HepG2 (cell line): ENCODE data around the gene PPY. TPM values are rescaled to one million over a fixed set of nuclear protein-coding genes. Genes with fewer than 3 reads are reported as not detected.

Experiments used
- ATRX ChIP-seq: sonication (generic); formaldehyde crosslinking; IDR thresholded peaks from 2 replicates; pipeline ENCODE4 v1.4.0; 2020; ENCODE audit warnings: missing genetic modification reagents, borderline replicate concordance
- CBX1 ChIP-seq: IDR thresholded peaks from one replicate; pipeline ENCODE4 v1.6.1; 2016; ENCODE audit warnings: antibody characterized with exemption, low read depth
- FLYWCH1 ChIP-seq: sonication (generic); formaldehyde crosslinking; IDR thresholded peaks from 2 replicates; pipeline ENCODE4 v1.8.1; 2023; ENCODE audit warnings: mild to moderate bottlenecking, missing genetic modification reagents
- FOXK2 ChIP-seq: fragments of 450-650 bp; IDR thresholded peaks from 2 replicates; pipeline ENCODE4 v1.6.1; 2016
- HES4 ChIP-seq: sonication (generic); formaldehyde crosslinking; IDR thresholded peaks from 2 replicates; pipeline ENCODE4 v1.9.0; 2021; ENCODE audit warnings: mild to moderate bottlenecking, missing genetic modification reagents, borderline replicate concordance
- HNRNPH1 ChIP-seq: fragments of 200-400 bp; formaldehyde crosslinking; optimal IDR thresholded peaks from 2 replicates; pipeline ENCODE3; 2017; ENCODE audit warnings: mild to moderate bottlenecking, low read depth, low read length
- JUND ChIP-seq: sonication (generic); formaldehyde crosslinking; IDR thresholded peaks from 2 replicates; pipeline ENCODE4 v1.8.0; 2022; ENCODE audit warnings: mild to moderate bottlenecking, missing genetic modification reagents
- MATR3 ChIP-seq: sonication (generic); formaldehyde crosslinking; IDR thresholded peaks from 2 replicates; pipeline ENCODE4 v1.4.0; 2020; ENCODE audit warnings: missing genetic modification reagents
- MEIS2 ChIP-seq: sonication (generic); formaldehyde crosslinking; IDR thresholded peaks from 2 replicates; pipeline ENCODE4 v1.9.0; 2021; ENCODE audit warnings: mild to moderate bottlenecking, missing genetic modification reagents
- NFIC ChIP-seq: IDR thresholded peaks from 2 replicates; pipeline ENCODE4 v1.6.1; 2012; ENCODE audit warnings: mild to moderate bottlenecking, low read length, inconsistent platforms
- ONECUT2 ChIP-seq: sonication (generic); formaldehyde crosslinking; IDR thresholded peaks from 2 replicates; pipeline ENCODE4 v1.4.0; 2020; ENCODE audit warnings: missing genetic modification reagents
- ZC3H13 ChIP-seq: sonication (generic); formaldehyde crosslinking; IDR thresholded peaks from 2 replicates; pipeline ENCODE4 v1.8.1; 2023; ENCODE audit warnings: mild to moderate bottlenecking, missing genetic modification reagents, moderate library complexity
- ZNF251 ChIP-seq: sonication (generic); formaldehyde crosslinking; IDR thresholded peaks from 2 replicates; pipeline ENCODE4 v1.9.0; 2021; ENCODE audit warnings: mild to moderate bottlenecking, missing genetic modification reagents
- ZNF766 ChIP-seq: sonication (generic); formaldehyde crosslinking; IDR thresholded peaks from 2 replicates; pipeline ENCODE4 v1.5.0; 2020; ENCODE audit warnings: missing genetic modification reagents, borderline replicate concordance
- ZSCAN21 ChIP-seq: sonication (generic); formaldehyde crosslinking; IDR thresholded peaks from 2 replicates; pipeline ENCODE4 v1.8.0; 2022; ENCODE audit warnings: mild to moderate bottlenecking, missing genetic modification reagents, moderate library complexity, borderline replicate concordance
- polyA plus RNA-seq, 8 experiments: library from polyadenylated mRNA; depleted of rRNA in 3 of 8; stranded (reverse) in 7 of 8; unstranded in 1 of 8; fragments of >200 nt; fragmentation: Illumina TruSeq in 4 of 8; extraction: Trizol in 4 of 8; gene quantifications; 2 replicates each; pipeline versions ENCODE4 v1.2.1 to v1.2.3, GENCODE V29; 2011 to 2016; ENCODE audit warnings: low read depth in 4 of 8, missing spikeins in 1 of 8, mixed read lengths in 1 of 8; ENCODE audit not compliant: insufficient read depth in 1 of 8
- total RNA-seq, 5 experiments: library from RNA; depleted of rRNA; stranded (reverse); fragments of >200 nt; fragmentation: Illumina TruSeq; extraction: Trizol; gene quantifications; 2 replicates each; pipeline ENCODE4 v1.2.3, GENCODE V29; 2016; ENCODE audit warnings: low read depth in 1 of 5
- TF ChIP-seq, protein P1 (sequence below): sonication (generic); formaldehyde crosslinking; IDR thresholded peaks from 2 replicates; pipeline ENCODE4 v1.8.0; 2022; ENCODE audit warnings: mild to moderate bottlenecking, missing genetic modification reagents, moderate library complexity
- TF ChIP-seq, protein P2 (sequence below): sonication (generic); formaldehyde crosslinking; IDR thresholded peaks from 2 replicates; pipeline ENCODE4 v1.4.0; 2020; ENCODE audit warnings: missing genetic modification reagents
- TF ChIP-seq, protein P3 (sequence below): sonication (generic); formaldehyde crosslinking; IDR thresholded peaks from 2 replicates; pipeline ENCODE4 v1.8.1; 2023; ENCODE audit warnings: mild to moderate bottlenecking, inconsistent platforms, moderate library complexity, missing genetic modification reagents, borderline replicate concordance
- TF ChIP-seq, protein P4 (sequence below), 2 experiments: sonication (generic) in 1 of 2; formaldehyde crosslinking in 1 of 2; IDR thresholded peaks; 2 replicates each; pipeline versions ENCODE4 v1.5.1 to v1.6.1; 2011 to 2020; ENCODE audit warnings: borderline replicate concordance in 1 of 2, low read depth in 1 of 2, low read length in 1 of 2, mild to moderate bottlenecking in 1 of 2, missing genetic modification reagents in 1 of 2, moderate library complexity in 1 of 2
- TF ChIP-seq, protein P5 (sequence below): sonication (generic); formaldehyde crosslinking; IDR thresholded peaks from 2 replicates; pipeline ENCODE4 v1.5.1; 2020; ENCODE audit warnings: mild to moderate bottlenecking, moderate library complexity, missing genetic modification reagents

PPY gene
- total and polyA plus RNA-seq, 2 of the 13 experiments (the other 11 are each of a cell fraction or from before 2014, with no cell fraction given): not detected

DNA sequence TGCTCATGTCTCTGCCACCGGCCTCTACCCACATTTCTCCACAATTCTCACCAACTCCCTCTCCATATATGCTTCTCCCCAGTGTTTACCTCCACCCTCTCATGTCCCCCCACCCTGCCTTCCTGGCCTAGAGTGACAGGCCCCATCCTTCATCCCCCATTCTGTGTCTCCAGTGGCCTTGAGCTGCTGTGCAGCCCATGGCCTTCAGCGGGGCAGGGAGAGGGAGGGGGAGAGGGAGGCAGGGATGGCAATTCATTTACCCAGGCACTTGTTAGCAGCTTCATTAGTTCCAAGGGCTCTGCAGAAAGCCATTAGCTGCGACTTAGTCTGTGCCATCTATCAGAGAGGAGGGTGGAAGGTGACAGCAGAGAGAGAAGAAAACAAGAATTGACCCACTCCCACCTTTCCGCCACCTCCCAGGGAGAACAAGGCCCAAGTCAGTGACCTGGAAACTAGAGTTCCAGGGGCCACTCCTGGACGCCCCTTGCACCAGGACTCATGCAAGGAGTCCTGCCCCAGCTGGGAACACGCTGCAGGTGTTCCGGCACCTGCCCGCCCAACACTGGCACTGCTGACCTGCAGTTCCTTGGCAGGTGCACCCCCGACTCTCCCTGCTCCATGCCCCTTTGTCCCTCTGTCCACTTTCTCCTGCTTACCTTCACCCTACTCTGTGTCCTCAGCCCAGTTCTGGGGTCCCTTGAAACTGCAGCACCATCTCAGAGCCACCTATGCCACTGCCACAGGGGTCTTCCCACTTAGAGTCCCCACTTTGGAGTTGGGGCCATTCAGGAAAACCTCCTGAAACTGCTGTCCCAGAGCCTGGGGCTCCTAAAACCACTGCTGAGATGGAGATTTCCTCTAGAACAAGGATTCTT is 34.9 kb upstream of the PPY start (continued):
- TF ChIP-seq, protein P1, sequence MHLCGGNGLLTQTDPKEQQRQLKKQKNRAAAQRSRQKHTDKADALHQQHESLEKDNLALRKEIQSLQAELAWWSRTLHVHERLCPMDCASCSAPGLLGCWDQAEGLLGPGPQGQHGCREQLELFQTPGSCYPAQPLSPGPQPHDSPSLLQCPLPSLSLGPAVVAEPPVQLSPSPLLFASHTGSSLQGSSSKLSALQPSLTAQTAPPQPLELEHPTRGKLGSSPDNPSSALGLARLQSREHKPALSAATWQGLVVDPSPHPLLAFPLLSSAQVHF (CRISPR knock-in tag): no peak
- no peak for TF ChIP-seq ZC3H13 (CRISPR knock-in tag)
- no peak for TF ChIP-seq MATR3 (CRISPR knock-in tag)
- TF ChIP-seq ZNF251 (CRISPR knock-in tag): no peak
- no peak for TF ChIP-seq ATRX
- TF ChIP-seq MEIS2 (CRISPR knock-in tag): no peak
- no peak for TF ChIP-seq JUND (CRISPR knock-in tag)
- TF ChIP-seq NFIC: no peak
- TF ChIP-seq, protein P2, sequence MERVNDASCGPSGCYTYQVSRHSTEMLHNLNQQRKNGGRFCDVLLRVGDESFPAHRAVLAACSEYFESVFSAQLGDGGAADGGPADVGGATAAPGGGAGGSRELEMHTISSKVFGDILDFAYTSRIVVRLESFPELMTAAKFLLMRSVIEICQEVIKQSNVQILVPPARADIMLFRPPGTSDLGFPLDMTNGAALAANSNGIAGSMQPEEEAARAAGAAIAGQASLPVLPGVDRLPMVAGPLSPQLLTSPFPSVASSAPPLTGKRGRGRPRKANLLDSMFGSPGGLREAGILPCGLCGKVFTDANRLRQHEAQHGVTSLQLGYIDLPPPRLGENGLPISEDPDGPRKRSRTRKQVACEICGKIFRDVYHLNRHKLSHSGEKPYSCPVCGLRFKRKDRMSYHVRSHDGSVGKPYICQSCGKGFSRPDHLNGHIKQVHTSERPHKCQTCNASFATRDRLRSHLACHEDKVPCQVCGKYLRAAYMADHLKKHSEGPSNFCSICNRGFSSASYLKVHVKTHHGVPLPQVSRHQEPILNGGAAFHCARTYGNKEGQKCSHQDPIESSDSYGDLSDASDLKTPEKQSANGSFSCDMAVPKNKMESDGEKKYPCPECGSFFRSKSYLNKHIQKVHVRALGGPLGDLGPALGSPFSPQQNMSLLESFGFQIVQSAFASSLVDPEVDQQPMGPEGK (CRISPR knock-in tag): peak; percentile 66
- TF ChIP-seq, protein P3, sequence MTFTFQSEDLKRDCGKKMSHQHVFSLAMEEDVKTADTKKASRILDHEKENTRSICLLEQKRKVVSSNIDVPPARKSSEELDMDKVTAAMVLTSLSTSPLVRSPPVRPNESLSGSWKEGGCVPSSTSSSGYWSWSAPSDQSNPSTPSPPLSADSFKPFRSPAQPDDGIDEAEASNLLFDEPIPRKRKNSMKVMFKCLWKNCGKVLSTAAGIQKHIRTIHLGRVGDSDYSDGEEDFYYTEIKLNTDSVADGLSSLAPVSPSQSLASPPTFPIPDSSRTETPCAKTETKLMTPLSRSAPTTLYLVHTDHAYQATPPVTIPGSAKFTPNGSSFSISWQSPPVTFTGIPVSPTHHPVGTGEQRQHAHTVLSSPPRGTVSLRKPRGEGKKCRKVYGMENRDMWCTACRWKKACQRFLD: no peak
- no peak for TF ChIP-seq FOXK2
- TF ChIP-seq ONECUT2 (CRISPR knock-in tag): no peak
- TF ChIP-seq FLYWCH1 (CRISPR knock-in tag): no peak
- TF ChIP-seq, protein P4, sequence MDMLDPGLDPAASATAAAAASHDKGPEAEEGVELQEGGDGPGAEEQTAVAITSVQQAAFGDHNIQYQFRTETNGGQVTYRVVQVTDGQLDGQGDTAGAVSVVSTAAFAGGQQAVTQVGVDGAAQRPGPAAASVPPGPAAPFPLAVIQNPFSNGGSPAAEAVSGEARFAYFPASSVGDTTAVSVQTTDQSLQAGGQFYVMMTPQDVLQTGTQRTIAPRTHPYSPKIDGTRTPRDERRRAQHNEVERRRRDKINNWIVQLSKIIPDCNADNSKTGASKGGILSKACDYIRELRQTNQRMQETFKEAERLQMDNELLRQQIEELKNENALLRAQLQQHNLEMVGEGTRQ (IDR thresholded peaks at IDR 0.05; ENCODE audit: low read depth, low read length): no peak
- TF ChIP-seq, protein P4 (CRISPR knock-in tag; IDR thresholded peaks at IDR 0.05; ENCODE audit: borderline replicate concordance): no peak
- no peak for TF ChIP-seq HES4 (CRISPR knock-in tag)
- TF ChIP-seq HNRNPH1: no peak
- no peak for TF ChIP-seq ZSCAN21 (CRISPR knock-in tag)
- TF ChIP-seq, protein P5, sequence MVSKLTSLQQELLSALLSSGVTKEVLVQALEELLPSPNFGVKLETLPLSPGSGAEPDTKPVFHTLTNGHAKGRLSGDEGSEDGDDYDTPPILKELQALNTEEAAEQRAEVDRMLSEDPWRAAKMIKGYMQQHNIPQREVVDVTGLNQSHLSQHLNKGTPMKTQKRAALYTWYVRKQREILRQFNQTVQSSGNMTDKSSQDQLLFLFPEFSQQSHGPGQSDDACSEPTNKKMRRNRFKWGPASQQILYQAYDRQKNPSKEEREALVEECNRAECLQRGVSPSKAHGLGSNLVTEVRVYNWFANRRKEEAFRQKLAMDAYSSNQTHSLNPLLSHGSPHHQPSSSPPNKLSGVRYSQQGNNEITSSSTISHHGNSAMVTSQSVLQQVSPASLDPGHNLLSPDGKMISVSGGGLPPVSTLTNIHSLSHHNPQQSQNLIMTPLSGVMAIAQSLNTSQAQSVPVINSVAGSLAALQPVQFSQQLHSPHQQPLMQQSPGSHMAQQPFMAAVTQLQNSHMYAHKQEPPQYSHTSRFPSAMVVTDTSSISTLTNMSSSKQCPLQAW (CRISPR knock-in tag): peak; percentile 64
- no peak for TF ChIP-seq CBX1
- TF ChIP-seq ZNF766 (CRISPR knock-in tag): no peak
